WTC11 (cell line): ENCODE measurements around the gene RSPO4. TPM values are rescaled to one million over a fixed set of nuclear protein-coding genes. Genes with fewer than 3 reads are reported as not detected.
A peak's percentile ranks its signal among the peaks of the same experiment; 100 is the strongest.

Experiments used
- ATAC-seq: fragments of 200-7000 bp; cut with Tn5 transposase; 2 replicates; pipeline ENCODE4 v1.10.0; 2021; ENCODE audit warnings: mild to moderate bottlenecking, moderate library complexity
- CTCF ChIA-PET: fragments of 300-600 bp; sonication (Branson Sonifier 250); formaldehyde crosslinking; loops from one replicate; lab custom pipeline; 2021; ENCODE audit warnings: antibody characterized with exemption; lab: Charles Lee
- POLR2A ChIA-PET: fragments of 350-600 bp; sonication (Branson Sonifier 250); formaldehyde crosslinking; loops from one replicate; lab custom pipeline; 2021; ENCODE audit warnings: antibody characterized with exemption; lab: Charles Lee
- DNase-seq: peaks from one replicate; pipeline ENCODE4 v3.0.0; 2021; ENCODE audit warnings: low spot score
- H3K27ac Mint-ChIP-seq: 2 replicates; pipeline ENCODE4 v1.8.0; 2021; ENCODE audit warnings: mixed read lengths
- H3K27me3 Mint-ChIP-seq: 2 replicates; pipeline ENCODE4 v1.8.0; 2021; ENCODE audit warnings: low read depth, mild to moderate bottlenecking, moderate library complexity, mixed read lengths
- H3K36me3 Mint-ChIP-seq: 2 replicates; pipeline ENCODE4 v1.8.0; 2021; ENCODE audit warnings: mixed read lengths
- H3K4me1 Mint-ChIP-seq: 2 replicates; pipeline ENCODE4 v1.8.0; 2022; ENCODE audit warnings: mixed read lengths
- H3K4me3 Mint-ChIP-seq: 2 replicates; pipeline ENCODE4 v1.8.0; 2021; ENCODE audit warnings: mild to moderate bottlenecking, moderate library complexity, mixed read lengths
- H3K9me3 Mint-ChIP-seq: 2 replicates; pipeline ENCODE4 v1.8.0; 2021; ENCODE audit warnings: mixed read lengths
- CREM ChIP-seq: sonication (generic); formaldehyde crosslinking; IDR thresholded peaks from 2 replicates; pipeline ENCODE4 v1.8.1; 2022; ENCODE audit warnings: mild to moderate bottlenecking, missing genetic modification reagents, moderate library complexity
- FOXK1 ChIP-seq: sonication (generic); formaldehyde crosslinking; IDR thresholded peaks from 2 replicates; pipeline ENCODE4 v1.8.0; 2022; ENCODE audit warnings: mild to moderate bottlenecking, moderate library complexity, missing genetic modification reagents
- GABPB1 ChIP-seq: sonication (generic); formaldehyde crosslinking; IDR thresholded peaks from 2 replicates; pipeline ENCODE4 v1.8.1; 2023; ENCODE audit warnings: mild to moderate bottlenecking, missing genetic modification reagents
- GRHL2 ChIP-seq: fragments of 250-450 bp; sonication (Bioruptor Pico); IDR thresholded peaks from 2 replicates; pipeline ENCODE4 v1.8.0; 2022; ENCODE audit warnings: mild to moderate bottlenecking, moderate library complexity; ENCODE audit not compliant: insufficient replicate concordance, severe bottlenecking
- GTF2I ChIP-seq: fragments of 250-450 bp; sonication (Bioruptor Pico); conservative IDR thresholded peaks from 2 replicates; pipeline ENCODE4 v1.4.0; 2021; ENCODE audit warnings: mild to moderate bottlenecking
- HMGA2 ChIP-seq: fragments of 250-450 bp; sonication (Bioruptor Pico); IDR thresholded peaks from 2 replicates; pipeline ENCODE4 v1.4.0; 2021; ENCODE audit warnings: mild to moderate bottlenecking, moderate library complexity
- IRF2 ChIP-seq: sonication (generic); formaldehyde crosslinking; IDR thresholded peaks from 2 replicates; pipeline ENCODE4 v1.8.0; 2022; ENCODE audit warnings: low read depth, missing genetic modification reagents, borderline replicate concordance
- MXD4 ChIP-seq: fragments of 250-450 bp; sonication (Bioruptor Pico); IDR thresholded peaks from 2 replicates; pipeline ENCODE4 v1.8.0; 2021; ENCODE audit warnings: mild to moderate bottlenecking, moderate library complexity, borderline replicate concordance
- NR3C1 ChIP-seq: sonication (generic); formaldehyde crosslinking; conservative IDR thresholded peaks from 2 replicates; pipeline ENCODE4 v1.8.1; 2023; ENCODE audit warnings: low read depth, mild to moderate bottlenecking, missing genetic modification reagents
- SP1 ChIP-seq: sonication (generic); formaldehyde crosslinking; conservative IDR thresholded peaks from 2 replicates; pipeline ENCODE4 v1.8.1; 2022; ENCODE audit warnings: missing genetic modification reagents
- ZNF317 ChIP-seq: sonication (generic); formaldehyde crosslinking; IDR thresholded peaks from 2 replicates; pipeline ENCODE4 v1.8.1; 2023; ENCODE audit warnings: low read depth, mild to moderate bottlenecking, moderate library complexity, missing genetic modification reagents, borderline replicate concordance
- ZNF396 ChIP-seq: fragments of 250-450 bp; sonication (Bioruptor Pico); IDR thresholded peaks from 2 replicates; pipeline ENCODE4 v1.8.0; 2021; ENCODE audit warnings: mild to moderate bottlenecking, moderate library complexity, borderline replicate concordance
- ZNF416 ChIP-seq: fragments of 250-450 bp; sonication (Bioruptor Pico); IDR thresholded peaks from 2 replicates; pipeline ENCODE4 v1.9.0; 2021; ENCODE audit warnings: mild to moderate bottlenecking, inconsistent platforms
- total RNA-seq: library from RNA; stranded (reverse); gene quantifications from 3 replicates; pipeline ENCODE4 v1.2.3, GENCODE V29; 2021
- TF ChIP-seq, protein P1 (sequence below): fragments of 250-450 bp; sonication (Bioruptor Pico); IDR thresholded peaks from 2 replicates; pipeline ENCODE4 v1.9.0; 2021; ENCODE audit warnings: mild to moderate bottlenecking, borderline replicate concordance
- TF ChIP-seq, protein P2 (sequence below): sonication (generic); formaldehyde crosslinking; IDR thresholded peaks from 2 replicates; pipeline ENCODE4 v1.8.1; 2023; ENCODE audit warnings: mild to moderate bottlenecking, missing genetic modification reagents, borderline replicate concordance
- TF ChIP-seq, protein P3 (sequence below): sonication (generic); formaldehyde crosslinking; IDR thresholded peaks from 2 replicates; pipeline ENCODE4 v1.8.0; 2022; ENCODE audit warnings: mild to moderate bottlenecking, missing genetic modification reagents
- TF ChIP-seq, protein P4 (sequence below): fragments of 200-600 bp; IDR thresholded peaks from 2 replicates; pipeline ENCODE4 v1.8.0; 2022; ENCODE audit warnings: antibody characterized with exemption
- TF ChIP-seq, protein P5 (sequence below): sonication (generic); formaldehyde crosslinking; IDR thresholded peaks from 2 replicates; pipeline ENCODE4 v1.8.1; 2022; ENCODE audit warnings: missing genetic modification reagents, borderline replicate concordance

Gene RSPO4
- total RNA-seq, 1 experiment from 2014 or later = 4.5 TPM

DNA sequence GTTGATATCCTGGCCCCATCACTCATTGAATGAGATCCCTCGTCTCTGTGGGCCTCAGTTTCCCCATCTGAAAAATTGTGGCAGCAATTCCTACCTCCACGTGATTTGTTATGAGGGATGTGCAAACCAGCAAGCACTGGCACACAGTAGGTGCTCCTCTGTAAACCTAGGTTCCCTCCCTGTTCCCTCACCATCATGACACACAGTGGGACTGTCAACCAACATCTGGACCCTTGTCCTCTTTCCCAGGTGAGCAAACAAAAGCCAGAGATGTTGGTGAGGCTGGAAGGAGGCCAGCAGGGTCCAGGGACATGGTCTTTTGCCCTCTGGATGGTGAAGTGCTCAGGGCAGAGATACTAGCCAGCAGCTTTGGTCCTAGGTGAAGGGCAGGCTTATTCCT, 26.1 kb downstream of the RSPO4 start:
- H3K4me1 Mint-ChIP-seq = no peaks in the 10 kb centered on the region
- TF ChIP-seq ZNF317 (no peak), IRF2 (CRISPR knock-in tag) (no peak), MXD4 (CRISPR knock-in tag) (no peak), FOXK1 (no peak), ZNF396 (CRISPR knock-in tag) (no peak), GTF2I (CRISPR knock-in tag) (no peak), GRHL2 (CRISPR knock-in tag) (no peak), ZNF416 (no peak), CREM (CRISPR knock-in tag) (no peak), SP1 (CRISPR knock-in tag) (no peak)
- TF ChIP-seq, protein P1, sequence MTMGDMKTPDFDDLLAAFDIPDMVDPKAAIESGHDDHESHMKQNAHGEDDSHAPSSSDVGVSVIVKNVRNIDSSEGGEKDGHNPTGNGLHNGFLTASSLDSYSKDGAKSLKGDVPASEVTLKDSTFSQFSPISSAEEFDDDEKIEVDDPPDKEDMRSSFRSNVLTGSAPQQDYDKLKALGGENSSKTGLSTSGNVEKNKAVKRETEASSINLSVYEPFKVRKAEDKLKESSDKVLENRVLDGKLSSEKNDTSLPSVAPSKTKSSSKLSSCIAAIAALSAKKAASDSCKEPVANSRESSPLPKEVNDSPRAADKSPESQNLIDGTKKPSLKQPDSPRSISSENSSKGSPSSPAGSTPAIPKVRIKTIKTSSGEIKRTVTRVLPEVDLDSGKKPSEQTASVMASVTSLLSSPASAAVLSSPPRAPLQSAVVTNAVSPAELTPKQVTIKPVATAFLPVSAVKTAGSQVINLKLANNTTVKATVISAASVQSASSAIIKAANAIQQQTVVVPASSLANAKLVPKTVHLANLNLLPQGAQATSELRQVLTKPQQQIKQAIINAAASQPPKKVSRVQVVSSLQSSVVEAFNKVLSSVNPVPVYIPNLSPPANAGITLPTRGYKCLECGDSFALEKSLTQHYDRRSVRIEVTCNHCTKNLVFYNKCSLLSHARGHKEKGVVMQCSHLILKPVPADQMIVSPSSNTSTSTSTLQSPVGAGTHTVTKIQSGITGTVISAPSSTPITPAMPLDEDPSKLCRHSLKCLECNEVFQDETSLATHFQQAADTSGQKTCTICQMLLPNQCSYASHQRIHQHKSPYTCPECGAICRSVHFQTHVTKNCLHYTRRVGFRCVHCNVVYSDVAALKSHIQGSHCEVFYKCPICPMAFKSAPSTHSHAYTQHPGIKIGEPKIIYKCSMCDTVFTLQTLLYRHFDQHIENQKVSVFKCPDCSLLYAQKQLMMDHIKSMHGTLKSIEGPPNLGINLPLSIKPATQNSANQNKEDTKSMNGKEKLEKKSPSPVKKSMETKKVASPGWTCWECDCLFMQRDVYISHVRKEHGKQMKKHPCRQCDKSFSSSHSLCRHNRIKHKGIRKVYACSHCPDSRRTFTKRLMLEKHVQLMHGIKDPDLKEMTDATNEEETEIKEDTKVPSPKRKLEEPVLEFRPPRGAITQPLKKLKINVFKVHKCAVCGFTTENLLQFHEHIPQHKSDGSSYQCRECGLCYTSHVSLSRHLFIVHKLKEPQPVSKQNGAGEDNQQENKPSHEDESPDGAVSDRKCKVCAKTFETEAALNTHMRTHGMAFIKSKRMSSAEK (CRISPR knock-in tag) = no peak
- TF ChIP-seq, protein P2, sequence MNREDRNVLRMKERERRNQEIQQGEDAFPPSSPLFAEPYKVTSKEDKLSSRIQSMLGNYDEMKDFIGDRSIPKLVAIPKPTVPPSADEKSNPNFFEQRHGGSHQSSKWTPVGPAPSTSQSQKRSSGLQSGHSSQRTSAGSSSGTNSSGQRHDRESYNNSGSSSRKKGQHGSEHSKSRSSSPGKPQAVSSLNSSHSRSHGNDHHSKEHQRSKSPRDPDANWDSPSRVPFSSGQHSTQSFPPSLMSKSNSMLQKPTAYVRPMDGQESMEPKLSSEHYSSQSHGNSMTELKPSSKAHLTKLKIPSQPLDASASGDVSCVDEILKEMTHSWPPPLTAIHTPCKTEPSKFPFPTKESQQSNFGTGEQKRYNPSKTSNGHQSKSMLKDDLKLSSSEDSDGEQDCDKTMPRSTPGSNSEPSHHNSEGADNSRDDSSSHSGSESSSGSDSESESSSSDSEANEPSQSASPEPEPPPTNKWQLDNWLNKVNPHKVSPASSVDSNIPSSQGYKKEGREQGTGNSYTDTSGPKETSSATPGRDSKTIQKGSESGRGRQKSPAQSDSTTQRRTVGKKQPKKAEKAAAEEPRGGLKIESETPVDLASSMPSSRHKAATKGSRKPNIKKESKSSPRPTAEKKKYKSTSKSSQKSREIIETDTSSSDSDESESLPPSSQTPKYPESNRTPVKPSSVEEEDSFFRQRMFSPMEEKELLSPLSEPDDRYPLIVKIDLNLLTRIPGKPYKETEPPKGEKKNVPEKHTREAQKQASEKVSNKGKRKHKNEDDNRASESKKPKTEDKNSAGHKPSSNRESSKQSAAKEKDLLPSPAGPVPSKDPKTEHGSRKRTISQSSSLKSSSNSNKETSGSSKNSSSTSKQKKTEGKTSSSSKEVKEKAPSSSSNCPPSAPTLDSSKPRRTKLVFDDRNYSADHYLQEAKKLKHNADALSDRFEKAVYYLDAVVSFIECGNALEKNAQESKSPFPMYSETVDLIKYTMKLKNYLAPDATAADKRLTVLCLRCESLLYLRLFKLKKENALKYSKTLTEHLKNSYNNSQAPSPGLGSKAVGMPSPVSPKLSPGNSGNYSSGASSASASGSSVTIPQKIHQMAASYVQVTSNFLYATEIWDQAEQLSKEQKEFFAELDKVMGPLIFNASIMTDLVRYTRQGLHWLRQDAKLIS = no peak
- TF ChIP-seq, protein P3, sequence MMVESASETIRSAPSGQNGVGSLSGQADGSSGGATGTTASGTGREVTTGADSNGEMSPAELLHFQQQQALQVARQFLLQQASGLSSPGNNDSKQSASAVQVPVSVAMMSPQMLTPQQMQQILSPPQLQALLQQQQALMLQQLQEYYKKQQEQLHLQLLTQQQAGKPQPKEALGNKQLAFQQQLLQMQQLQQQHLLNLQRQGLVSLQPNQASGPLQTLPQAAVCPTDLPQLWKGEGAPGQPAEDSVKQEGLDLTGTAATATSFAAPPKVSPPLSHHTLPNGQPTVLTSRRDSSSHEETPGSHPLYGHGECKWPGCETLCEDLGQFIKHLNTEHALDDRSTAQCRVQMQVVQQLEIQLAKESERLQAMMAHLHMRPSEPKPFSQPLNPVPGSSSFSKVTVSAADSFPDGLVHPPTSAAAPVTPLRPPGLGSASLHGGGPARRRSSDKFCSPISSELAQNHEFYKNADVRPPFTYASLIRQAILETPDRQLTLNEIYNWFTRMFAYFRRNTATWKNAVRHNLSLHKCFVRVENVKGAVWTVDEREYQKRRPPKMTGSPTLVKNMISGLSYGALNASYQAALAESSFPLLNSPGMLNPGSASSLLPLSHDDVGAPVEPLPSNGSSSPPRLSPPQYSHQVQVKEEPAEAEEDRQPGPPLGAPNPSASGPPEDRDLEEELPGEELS (CRISPR knock-in tag) = no peak
- no peaks in the 10 kb centered on the region for H3K27me3 Mint-ChIP-seq
- ATAC-seq (no peak), DNase-seq (no peak)
- CTCF ChIA-PET = interaction anchor here (0.9 to 2.1 kb wide), 2 partner anchors 14 to 132 kb away, joined by 3 to 7 read pairs; no protein-coding TSS in a partner anchor
- H3K36me3 Mint-ChIP-seq = no peaks in the 10 kb centered on the region
- no peak overlapping the region for H3K27ac Mint-ChIP-seq
- no peak overlapping the region for H3K4me3 Mint-ChIP-seq
- no peaks in the 10 kb centered on the region for H3K9me3 Mint-ChIP-seq
- POLR2A ChIA-PET = no interaction called here

DNA sequence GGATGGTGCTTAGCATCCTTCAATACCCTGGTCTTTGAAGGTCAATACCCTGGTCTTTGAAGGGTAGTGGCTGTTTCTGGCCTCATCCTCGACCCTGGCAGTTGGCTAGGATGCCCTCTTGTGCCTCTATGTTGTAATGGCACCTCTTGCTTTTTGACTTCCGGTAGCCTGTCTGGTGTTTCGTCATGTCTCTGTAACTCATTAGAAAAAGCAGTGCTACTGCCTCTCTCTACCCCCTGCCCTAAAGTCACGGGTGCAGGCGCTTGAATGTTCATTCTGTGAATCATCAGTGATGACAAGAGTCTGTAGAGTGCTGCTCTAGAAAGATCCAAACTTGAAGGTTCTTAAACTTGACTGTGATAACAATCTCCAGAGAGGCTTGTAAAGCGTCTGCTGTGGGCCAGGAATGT, 28.3 kb downstream of the RSPO4 start:
- CTCF ChIA-PET = interaction anchor here (0.7 to 1.2 kb wide), 4 partner anchors 89 to 539 kb away, joined by 3 to 5 read pairs (median 4); no protein-coding TSS in a partner anchor
- no peak for TF ChIP-seq MXD4 (CRISPR knock-in tag)
- TF ChIP-seq, protein P4, sequence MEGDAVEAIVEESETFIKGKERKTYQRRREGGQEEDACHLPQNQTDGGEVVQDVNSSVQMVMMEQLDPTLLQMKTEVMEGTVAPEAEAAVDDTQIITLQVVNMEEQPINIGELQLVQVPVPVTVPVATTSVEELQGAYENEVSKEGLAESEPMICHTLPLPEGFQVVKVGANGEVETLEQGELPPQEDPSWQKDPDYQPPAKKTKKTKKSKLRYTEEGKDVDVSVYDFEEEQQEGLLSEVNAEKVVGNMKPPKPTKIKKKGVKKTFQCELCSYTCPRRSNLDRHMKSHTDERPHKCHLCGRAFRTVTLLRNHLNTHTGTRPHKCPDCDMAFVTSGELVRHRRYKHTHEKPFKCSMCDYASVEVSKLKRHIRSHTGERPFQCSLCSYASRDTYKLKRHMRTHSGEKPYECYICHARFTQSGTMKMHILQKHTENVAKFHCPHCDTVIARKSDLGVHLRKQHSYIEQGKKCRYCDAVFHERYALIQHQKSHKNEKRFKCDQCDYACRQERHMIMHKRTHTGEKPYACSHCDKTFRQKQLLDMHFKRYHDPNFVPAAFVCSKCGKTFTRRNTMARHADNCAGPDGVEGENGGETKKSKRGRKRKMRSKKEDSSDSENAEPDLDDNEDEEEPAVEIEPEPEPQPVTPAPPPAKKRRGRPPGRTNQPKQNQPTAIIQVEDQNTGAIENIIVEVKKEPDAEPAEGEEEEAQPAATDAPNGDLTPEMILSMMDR = peak; percentile 58; the same call in 1 of the 2 replicates
- TF ChIP-seq HMGA2 (CRISPR knock-in tag) = no peak
- TF ChIP-seq, protein P5, sequence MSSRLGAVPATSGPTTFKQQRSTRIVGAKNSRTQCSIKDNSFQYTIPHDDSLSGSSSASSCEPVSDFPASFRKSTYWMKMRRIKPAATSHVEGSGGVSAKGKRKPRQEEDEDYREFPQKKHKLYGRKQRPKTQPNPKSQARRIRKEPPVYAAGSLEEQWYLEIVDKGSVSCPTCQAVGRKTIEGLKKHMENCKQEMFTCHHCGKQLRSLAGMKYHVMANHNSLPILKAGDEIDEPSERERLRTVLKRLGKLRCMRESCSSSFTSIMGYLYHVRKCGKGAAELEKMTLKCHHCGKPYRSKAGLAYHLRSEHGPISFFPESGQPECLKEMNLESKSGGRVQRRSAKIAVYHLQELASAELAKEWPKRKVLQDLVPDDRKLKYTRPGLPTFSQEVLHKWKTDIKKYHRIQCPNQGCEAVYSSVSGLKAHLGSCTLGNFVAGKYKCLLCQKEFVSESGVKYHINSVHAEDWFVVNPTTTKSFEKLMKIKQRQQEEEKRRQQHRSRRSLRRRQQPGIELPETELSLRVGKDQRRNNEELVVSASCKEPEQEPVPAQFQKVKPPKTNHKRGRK (CRISPR knock-in tag) = no peak
- TF ChIP-seq GABPB1 (CRISPR knock-in tag) = peak; percentile 52; the same call in 1 of the 2 replicates
- no peak for TF ChIP-seq GTF2I (CRISPR knock-in tag)
- TF ChIP-seq ZNF317 = no peak
- TF ChIP-seq NR3C1 (CRISPR knock-in tag) = no peak
- POLR2A ChIA-PET = no interaction called here
- Mint-ChIP-seq H3K4me3 (no peak overlapping the region), H3K9me3 (no peaks in the 10 kb centered on the region), H3K4me1 (no peaks in the 10 kb centered on the region), H3K36me3 (no peaks in the 10 kb centered on the region), H3K27ac (no peak overlapping the region), H3K27me3 (peaks cover 2% of the 10 kb centered on the region; the same call in 1 of the 2 replicates)
- ATAC-seq (peak; percentile 93), DNase-seq (peak; percentile 46)
